ENCODE measurements around the gene ZNF74. TPM values are rescaled to one million over a fixed set of nuclear protein-coding genes. Genes with fewer than 3 reads are reported as not detected.

Gene ZNF74
- total RNA-seq, 1 donor, result 10.8 TPM

GRCh38 chr22:20428496-20429253 lies 34.7 kb downstream of the ZNF74 start:
- no peak overlapping the region for H3K4me3 ChIP-seq (ENCODE audit: low read depth, low read length)
- DNase-seq (ENCODE audit: low read depth), result no peak
- TF ChIP-seq CTCF (IDR thresholded peaks at IDR 0.05; ENCODE audit: insufficient read depth, low read depth, low read length), result no peak

GRCh38 chr22:20429254-20430100 lies 35.5 kb downstream of the ZNF74 start:
- no peak for TF ChIP-seq CTCF (IDR thresholded peaks at IDR 0.05; ENCODE audit: insufficient read depth, low read depth, low read length)
- no peak for DNase-seq (ENCODE audit: low read depth)
- no peak overlapping the region for H3K4me3 ChIP-seq (ENCODE audit: low read depth, low read length)

GRCh38 chr22:20430101-20430719 lies 36.3 kb downstream of the ZNF74 start:
- no peak overlapping the region for H3K4me3 ChIP-seq (ENCODE audit: low read depth, low read length)
- DNase-seq (ENCODE audit: low read depth), result no peak
- TF ChIP-seq CTCF (IDR thresholded peaks at IDR 0.05; ENCODE audit: insufficient read depth, low read depth, low read length), result no peak

- peak; percentile 25 for DNase-seq (ENCODE audit: low read depth)
- no peak overlapping the region for H3K4me3 ChIP-seq (ENCODE audit: low read depth, low read length)
- TF ChIP-seq CTCF (IDR thresholded peaks at IDR 0.05; ENCODE audit: insufficient read depth, low read depth, low read length), result no peak
These were observed 37.0 kb downstream of the ZNF74 start for GRCh38 chr22:20430720-20431510.

- no peak for TF ChIP-seq CTCF (IDR thresholded peaks at IDR 0.05; ENCODE audit: insufficient read depth, low read depth, low read length)
- no peak for DNase-seq (ENCODE audit: low read depth)
These were observed 37.7 kb downstream of the ZNF74 start for GRCh38 chr22:20431511-20432192.

GRCh38 chr22:20432244-20432686 lies 38.3 kb downstream of the ZNF74 start:
- no peak for DNase-seq (ENCODE audit: low read depth)
- H3K4me3 ChIP-seq (ENCODE audit: low read depth, low read length), result no peak overlapping the region
- TF ChIP-seq CTCF (IDR thresholded peaks at IDR 0.05; ENCODE audit: insufficient read depth, low read depth, low read length), result no peak

More at GRCh38 chr22:20431511-20432192, 37.7 kb downstream of the ZNF74 start:
- H3K4me3 ChIP-seq (ENCODE audit: low read depth, low read length), result no peak overlapping the region

All from fibroblast of villous mesenchyme (primary cell).